CD4-positive, CD25-positive, alpha-beta regulatory T cell (primary cell): Measurements from ENCODE around the gene ACOT7. TPM values are rescaled to one million over a fixed set of nuclear protein-coding genes. Genes with fewer than 3 reads are reported as not detected.

Experiments used
- ATAC-seq, 2 donors: fragments of 150-1000 bp; cut with Tn5 transposase; one replicate each; pipeline ENCODE4 v1.10.0; 2021; ENCODE audit warnings: low read depth in 2 of 2, moderate number of reproducible peaks in 2 of 2, moderate library complexity in 1 of 2
- DNase-seq, 3 donors: peaks; one replicate each; pipeline versions ENCODE4 v3.0.0 to v3.0.0-alpha.2; 2012 to 2022; ENCODE audit warnings: mixed read lengths in 1 of 3
- H3K27ac ChIP-seq: one replicate; pipeline ENCODE4 v1.7.0; 2013; ENCODE audit warnings: mild to moderate bottlenecking, low read length; ENCODE audit not compliant: insufficient read depth, poor library complexity, severe bottlenecking
- H3K27me3 ChIP-seq: one replicate; pipeline ENCODE4 v1.7.0; 2013; ENCODE audit warnings: low read length; ENCODE audit not compliant: control insufficient read depth, insufficient read depth
- H3K36me3 ChIP-seq: one replicate; pipeline ENCODE4 v1.7.0; 2013; ENCODE audit warnings: mild to moderate bottlenecking, low read length, moderate library complexity; ENCODE audit not compliant: control insufficient read depth, insufficient read depth
- H3K4me1 ChIP-seq: 2 replicates; pipeline ENCODE4 v1.7.0; 2013; ENCODE audit warnings: mild to moderate bottlenecking, low read length; ENCODE audit not compliant: insufficient read depth, control insufficient read depth, poor library complexity, severe bottlenecking
- H3K4me3 ChIP-seq: one replicate; pipeline ENCODE4 v1.7.0; 2013; ENCODE audit warnings: low read depth, mild to moderate bottlenecking, low read length, moderate library complexity
- H3K9me3 ChIP-seq, 2 experiments: 1 replicate in 1 of 2; 2 replicates in 1 of 2; pipeline ENCODE4 v1.7.0; 2013; ENCODE audit warnings: low read length in 2 of 2, mild to moderate bottlenecking in 1 of 2, moderate library complexity in 1 of 2; ENCODE audit not compliant: control insufficient read depth in 2 of 2
- H3K27ac Mint-ChIP-seq, 3 donors: one replicate each; pipeline ENCODE4 v1.8.0; 2020 to 2022; ENCODE audit warnings: mild to moderate bottlenecking in 3 of 3, mixed read lengths in 3 of 3, moderate library complexity in 2 of 3
- H3K27me3 Mint-ChIP-seq: one replicate; pipeline ENCODE4 v1.8.0; 2022; ENCODE audit warnings: mild to moderate bottlenecking, mixed read lengths
- H3K36me3 Mint-ChIP-seq: one replicate; pipeline ENCODE4 v1.8.0; 2020; ENCODE audit warnings: mixed read lengths
- H3K4me1 Mint-ChIP-seq, 4 donors: one replicate each; pipeline ENCODE4 v1.8.0; 2020 to 2022; ENCODE audit warnings: mixed read lengths in 4 of 4, mild to moderate bottlenecking in 1 of 4
- H3K4me3 Mint-ChIP-seq, 4 donors: one replicate each; pipeline ENCODE4 v1.8.0; 2020 to 2022; ENCODE audit warnings: mild to moderate bottlenecking in 4 of 4, mixed read lengths in 4 of 4, moderate library complexity in 3 of 4
- H3K9me3 Mint-ChIP-seq, 7 donors: one replicate each; pipeline ENCODE4 v1.8.0; 2020 to 2022; ENCODE audit warnings: mixed read lengths in 7 of 7, mild to moderate bottlenecking in 3 of 7, moderate library complexity in 2 of 7
- polyA plus RNA-seq, 4 donors: library from polyadenylated mRNA; unstranded; fragments of 300-500 nt; fragmentation: Illumina TruSeq; gene quantifications; one replicate each; pipeline ENCODE4 v1.2.3, GENCODE V29; 2021
- total RNA-seq: library from RNA; stranded (reverse); gene quantifications from one replicate; pipeline ENCODE4 v1.2.3, GENCODE V29; 2022

The ACOT7 gene
- total and polyA plus RNA-seq, 5 donors from 2014 or later: 9.3 to 13.6 (median 9.8) TPM

DNA sequence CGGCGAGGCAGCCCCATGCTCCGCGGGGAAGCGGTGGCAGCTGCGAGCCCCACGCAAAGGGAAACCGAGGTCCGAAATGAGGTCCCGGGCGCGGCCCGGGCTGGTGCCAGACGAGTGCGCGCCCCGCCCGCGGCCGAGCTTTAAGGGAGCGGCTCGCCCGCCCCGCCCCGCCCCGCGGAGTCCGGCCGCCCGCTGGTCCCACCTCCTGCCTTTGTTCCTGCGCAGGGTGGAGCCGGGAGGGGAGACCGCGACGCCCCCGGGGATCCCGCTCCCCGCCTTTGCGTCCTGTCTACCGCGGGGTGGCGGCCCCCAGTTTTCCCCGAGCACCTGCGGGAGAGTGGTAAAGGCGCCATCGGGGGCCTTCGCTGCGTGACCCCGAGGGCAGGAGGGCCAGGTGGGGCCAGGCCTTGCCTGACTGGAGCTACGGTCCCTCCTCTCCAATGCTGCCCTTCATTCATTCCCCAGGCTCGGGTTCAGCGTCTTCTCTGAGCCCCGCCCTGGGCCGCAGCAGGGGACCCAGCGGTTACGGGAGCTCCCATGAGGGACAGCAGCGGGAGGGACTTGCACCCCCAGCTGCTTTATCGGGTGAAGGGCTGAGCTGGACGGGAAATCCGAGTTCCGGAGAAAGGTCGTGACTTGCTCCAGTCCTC, 26.4 kb upstream of the ACOT7 start, which contains the start of gene HES2:
TSS of gene HES2 (minus strand) at position 116 of the 650 bp plus-strand sequence. CDS start at position 17, 99 bp downstream.
- DNase-seq (no peak), ATAC-seq (no peak)
- no peaks in the 10 kb centered on the region for H3K36me3 ChIP-seq
- H3K27me3 ChIP-seq: peaks cover 31% of the 10 kb centered on the region
- H3K36me3 Mint-ChIP-seq: no peaks in the 10 kb centered on the region
- H3K4me1 Mint-ChIP-seq: peaks cover 0 to 14% (median 0%) of the 10 kb centered on the region in 4 donors
- no peak within 1 kb of the TSS for H3K27ac ChIP-seq
- H3K27ac Mint-ChIP-seq: no peak within 1 kb of the TSS
- peak within 1 kb of the TSS in 3 of 4 donors; percentile 17 to 41 (median 24) for H3K4me3 Mint-ChIP-seq
- H3K4me1 ChIP-seq: peaks cover 36% of the 10 kb centered on the region
- H3K9me3 ChIP-seq: no peaks in the 10 kb centered on the region
- H3K4me3 ChIP-seq: no peak within 1 kb of the TSS
- H3K9me3 Mint-ChIP-seq: no peaks in the 10 kb centered on the region
- peaks cover 74% of the 10 kb centered on the region for H3K27me3 Mint-ChIP-seq

- Mint-ChIP-seq H3K4me1 (peaks cover 0 to 17% (median 2%) of the 10 kb centered on the region in 4 donors), H3K36me3 (no peaks in the 10 kb centered on the region), H3K27ac (no peak overlapping the region), H3K9me3 (peaks cover 0 to 2% (median 0%) of the 10 kb centered on the region in 7 donors), H3K27me3 (peaks cover 79% of the 10 kb centered on the region), H3K4me3 (no peak overlapping the region)
- Histone ChIP-seq H3K36me3 (no peaks in the 10 kb centered on the region), H3K27ac (no peak overlapping the region), H3K4me3 (no peak overlapping the region), H3K9me3 (no peaks in the 10 kb centered on the region), H3K27me3 (peaks cover 31% of the 10 kb centered on the region), H3K4me1 (peaks cover 34% of the 10 kb centered on the region)
- DNase-seq (no peak), ATAC-seq (no peak)
These were observed 25.8 kb upstream of the ACOT7 start for GRCh38 chr1:6419397-6419803.

DNA sequence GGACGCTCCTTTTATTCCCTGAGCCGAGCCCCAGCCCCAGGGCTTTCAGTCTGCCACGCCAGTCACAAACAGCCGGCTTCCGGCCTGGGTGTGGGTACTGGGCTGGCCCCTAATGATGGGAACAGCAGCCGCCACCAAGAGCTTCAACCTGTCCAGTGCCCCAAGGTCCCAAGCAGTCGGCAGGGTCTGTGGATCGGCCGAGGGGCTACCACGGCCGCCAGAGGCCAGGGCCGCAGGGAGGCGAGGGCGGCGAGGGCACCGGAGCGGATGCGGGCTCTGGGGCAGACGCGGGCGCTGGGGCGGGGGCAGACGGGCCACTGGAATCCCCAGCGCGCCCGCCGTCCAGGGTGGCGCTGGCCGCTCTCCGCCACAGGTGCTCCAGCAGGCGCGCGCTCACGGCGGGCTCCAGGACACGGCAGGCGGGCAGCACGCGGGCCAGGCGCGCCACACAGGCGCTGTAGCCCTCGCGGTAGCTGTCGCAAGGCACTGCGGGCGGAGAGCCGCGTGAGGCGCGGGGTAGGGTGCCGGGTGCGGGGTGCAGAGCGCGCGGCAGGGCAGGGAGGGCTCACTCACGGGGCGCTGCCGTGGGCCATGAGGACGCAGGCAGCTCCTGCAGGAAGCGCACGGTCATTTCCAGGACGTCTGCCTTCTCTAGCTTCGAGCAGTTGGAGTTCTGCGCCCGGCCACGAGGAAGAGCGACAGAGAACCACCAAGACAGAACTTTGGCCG, 25.3 kb upstream of the ACOT7 start:
- no peak for DNase-seq
- Mint-ChIP-seq H3K4me1 (peaks cover 0 to 13% (median 4%) of the 10 kb centered on the region in 4 donors), H3K4me3 (no peak overlapping the region), H3K9me3 (peaks cover 0 to 3% (median 0%) of the 10 kb centered on the region in 7 donors), H3K36me3 (no peaks in the 10 kb centered on the region), H3K27ac (no peak overlapping the region), H3K27me3 (peaks cover 79% of the 10 kb centered on the region)
- Histone ChIP-seq H3K27me3 (peaks cover 30% of the 10 kb centered on the region), H3K4me1 (peaks cover 29% of the 10 kb centered on the region), H3K9me3 (no peaks in the 10 kb centered on the region), H3K27ac (no peak overlapping the region), H3K36me3 (no peaks in the 10 kb centered on the region), H3K4me3 (no peak overlapping the region)
- ATAC-seq: no peak

DNA sequence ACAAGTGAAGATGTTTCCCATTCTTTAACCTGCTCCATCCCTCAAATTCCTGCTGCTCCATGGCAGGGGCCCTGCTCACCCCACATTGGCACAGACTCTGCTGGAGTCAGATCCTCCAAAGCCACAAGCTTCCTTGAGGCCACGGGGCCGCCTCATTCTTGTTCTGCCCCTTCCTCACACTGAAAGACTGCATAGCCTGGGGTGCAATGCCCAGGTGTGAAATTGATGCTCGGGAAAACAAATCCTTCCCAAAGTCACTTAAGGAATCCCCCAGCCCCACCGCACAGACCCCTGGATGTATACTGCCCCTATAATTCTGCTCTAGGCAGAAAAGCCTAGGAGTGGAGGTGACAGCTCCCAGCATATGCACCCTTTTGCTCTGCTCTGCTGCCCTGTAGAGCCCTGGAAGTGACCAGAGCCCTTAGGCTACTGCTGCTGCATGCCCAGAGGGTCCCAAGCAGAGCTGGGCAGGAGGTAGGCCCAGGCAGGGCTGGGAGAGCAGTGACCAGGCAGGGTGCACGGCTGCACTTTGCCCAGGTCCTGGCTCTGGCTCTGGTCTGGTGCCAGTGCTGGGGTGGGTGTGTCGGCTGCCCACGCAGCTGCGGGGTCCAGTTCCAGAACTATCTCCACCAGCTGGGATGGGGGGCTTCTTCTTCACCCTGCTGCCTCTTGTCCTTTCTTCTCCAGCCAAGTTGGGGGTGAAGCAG, 24.5 kb upstream of the ACOT7 start:
- H3K9me3 ChIP-seq: no peaks in the 10 kb centered on the region
- DNase-seq (no peak), ATAC-seq (no peak)
- peaks cover 77% of the 10 kb centered on the region for H3K27me3 Mint-ChIP-seq
- peaks cover 24% of the 10 kb centered on the region for H3K4me1 ChIP-seq
- no peak overlapping the region for H3K4me3 Mint-ChIP-seq
- H3K4me3 ChIP-seq: no peak overlapping the region
- peaks cover 30% of the 10 kb centered on the region for H3K27me3 ChIP-seq
- H3K36me3 ChIP-seq: no peaks in the 10 kb centered on the region
- peaks cover 0 to 3% (median 0%) of the 10 kb centered on the region in 7 donors for H3K9me3 Mint-ChIP-seq
- H3K27ac ChIP-seq: no peak overlapping the region
- no peaks in the 10 kb centered on the region for H3K36me3 Mint-ChIP-seq
- no peak overlapping the region for H3K27ac Mint-ChIP-seq
- H3K4me1 Mint-ChIP-seq: peaks cover 0 to 12% (median 4%) of the 10 kb centered on the region in 4 donors

DNA sequence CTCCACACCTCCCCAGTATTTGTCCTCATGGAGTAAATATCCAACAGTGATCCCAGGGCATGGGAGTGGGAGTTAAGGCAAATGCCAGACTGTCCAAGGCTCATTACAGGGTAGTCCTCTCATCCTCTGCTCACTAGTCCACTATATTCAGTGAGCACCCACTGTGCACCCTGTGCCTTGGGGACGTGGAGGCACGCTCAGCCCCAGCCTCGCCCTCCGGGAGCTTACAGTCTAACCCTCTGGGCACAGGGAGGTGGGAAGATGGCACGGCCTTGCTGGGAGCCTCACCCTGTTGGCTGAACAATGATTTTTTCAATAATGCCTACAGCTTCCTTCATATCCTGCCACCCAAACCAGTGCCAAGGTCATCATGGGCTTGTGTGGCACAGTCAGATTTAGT, 23.3 kb upstream of the ACOT7 start:
- H3K27ac Mint-ChIP-seq: no peak overlapping the region
- H3K36me3 Mint-ChIP-seq: no peaks in the 10 kb centered on the region
- ATAC-seq: no peak
- peaks cover 71% of the 10 kb centered on the region for H3K27me3 Mint-ChIP-seq
- H3K27ac ChIP-seq: no peak overlapping the region
- no peak overlapping the region for H3K4me3 Mint-ChIP-seq
- H3K9me3 ChIP-seq: no peaks in the 10 kb centered on the region
- peaks cover 0 to 3% (median 0%) of the 10 kb centered on the region in 7 donors for H3K9me3 Mint-ChIP-seq
- peaks cover 24% of the 10 kb centered on the region for H3K4me1 ChIP-seq
- H3K4me1 Mint-ChIP-seq: peaks cover 0 to 12% (median 4%) of the 10 kb centered on the region in 4 donors
- H3K27me3 ChIP-seq: peaks cover 36% of the 10 kb centered on the region
- no peaks in the 10 kb centered on the region for H3K36me3 ChIP-seq
- no peak overlapping the region for H3K4me3 ChIP-seq
- no peak for DNase-seq

GRCh38 chr1:6416295-6416656, 22.7 kb upstream of the ACOT7 start:
- H3K27me3 ChIP-seq: peaks cover 34% of the 10 kb centered on the region
- peaks cover 0 to 3% (median 0%) of the 10 kb centered on the region in 7 donors for H3K9me3 Mint-ChIP-seq

GRCh38 chr1:6414881-6415626, 21.5 kb upstream of the ACOT7 start:
- Histone ChIP-seq H3K27me3 (peaks cover 33% of the 10 kb centered on the region), H3K4me1 (peaks cover 15% of the 10 kb centered on the region), H3K4me3 (no peak overlapping the region), H3K9me3 (no peaks in the 10 kb centered on the region), H3K36me3 (no peaks in the 10 kb centered on the region), H3K27ac (no peak overlapping the region)
- Mint-ChIP-seq H3K4me3 (no peak overlapping the region), H3K27ac (no peak overlapping the region), H3K27me3 (peaks cover 65% of the 10 kb centered on the region), H3K4me1 (peaks cover 0 to 7% (median 4%) of the 10 kb centered on the region in 4 donors), H3K36me3 (no peaks in the 10 kb centered on the region), H3K9me3 (peaks cover 0 to 3% (median 0%) of the 10 kb centered on the region in 7 donors)
- ATAC-seq: no peak
- DNase-seq: no peak

More at GRCh38 chr1:6416295-6416656, 22.7 kb upstream of the ACOT7 start:
- ATAC-seq: no peak
- Mint-ChIP-seq H3K4me3 (peak overlapping the region in 1 of 4 donors; percentile 50), H3K36me3 (no peaks in the 10 kb centered on the region), H3K4me1 (peaks cover 0 to 12% (median 4%) of the 10 kb centered on the region in 4 donors), H3K27ac (no peak overlapping the region), H3K27me3 (peaks cover 69% of the 10 kb centered on the region)
- Histone ChIP-seq H3K4me1 (peaks cover 24% of the 10 kb centered on the region), H3K36me3 (no peaks in the 10 kb centered on the region), H3K9me3 (no peaks in the 10 kb centered on the region), H3K27ac (no peak overlapping the region), H3K4me3 (no peak overlapping the region)
- no peak for DNase-seq
